Activated CD8-positive, alpha-beta memory T cell treated with anti-CD3 and anti-CD28 coated beads, Interleukin-2, amount 50 U/mL, for 24 hours (primary cell): Measurements from ENCODE around the gene MAST4.
A peak's percentile ranks its signal among the peaks of the same experiment; 100 is the strongest.

Experiments used
- DNase-seq: peaks from one replicate; pipeline ENCODE4 v3.0.0-alpha.2; 2020; ENCODE audit errors: extremely low read depth

Gene MAST4

GRCh38 chr5:66842540-66842939 is 246.3 kb downstream of the MAST4 start:
- DNase-seq = no peak

GRCh38 chr5:66843065-66843464 is 246.9 kb downstream of the MAST4 start:
- no peak for DNase-seq

GRCh38 chr5:66848749-66849641 is 252.8 kb downstream of the MAST4 start:
- no peak for DNase-seq

- no peak for DNase-seq
Measured at GRCh38 chr5:66849803-66850202, 253.6 kb downstream of the MAST4 start.

- no peak for DNase-seq
Measured at GRCh38 chr5:66850354-66851075, 254.3 kb downstream of the MAST4 start.

- DNase-seq = no peak
Measured at GRCh38 chr5:66851306-66851705, 255.1 kb downstream of the MAST4 start.

GRCh38 chr5:66854416-66854815 is 258.2 kb downstream of the MAST4 start:
- no peak for DNase-seq

GRCh38 chr5:66856041-66856805 is 260.0 kb downstream of the MAST4 start:
- DNase-seq = no peak

GRCh38 chr5:66859526-66859925 is 263.3 kb downstream of the MAST4 start:
- DNase-seq = no peak

GRCh38 chr5:66860199-66860975 is 264.2 kb downstream of the MAST4 start:
- DNase-seq = no peak

GRCh38 chr5:66861402-66861801 is 265.2 kb downstream of the MAST4 start:
- no peak for DNase-seq

- DNase-seq = no peak
Measured at GRCh38 chr5:66862020-66862419, 265.8 kb downstream of the MAST4 start.

GRCh38 chr5:66863243-66864170 is 267.3 kb downstream of the MAST4 start:
- no peak for DNase-seq

- DNase-seq = peak; percentile 7
Measured at GRCh38 chr5:66864240-66864884, 268.2 kb downstream of the MAST4 start.

- DNase-seq = no peak
Measured at GRCh38 chr5:66867618-66868322, 271.6 kb downstream of the MAST4 start.

- DNase-seq = no peak
Measured at GRCh38 chr5:66869347-66869746, 273.2 kb downstream of the MAST4 start.

GRCh38 chr5:66870708-66871107 is 274.5 kb downstream of the MAST4 start:
- DNase-seq = no peak

- DNase-seq = no peak
Measured at GRCh38 chr5:66871651-66872050, 275.5 kb downstream of the MAST4 start.

GRCh38 chr5:66872736-66873331 is 276.6 kb downstream of the MAST4 start:
- DNase-seq = no peak
